ENCODE results near the gene DRGX. TPM values are rescaled to one million over a fixed set of nuclear protein-coding genes. Genes with fewer than 3 reads are reported as not detected.

The DRGX gene
- total and polyA plus RNA-seq, 2 of the 4 experiments (the other 2 are of a cell fraction): not detected

DNA sequence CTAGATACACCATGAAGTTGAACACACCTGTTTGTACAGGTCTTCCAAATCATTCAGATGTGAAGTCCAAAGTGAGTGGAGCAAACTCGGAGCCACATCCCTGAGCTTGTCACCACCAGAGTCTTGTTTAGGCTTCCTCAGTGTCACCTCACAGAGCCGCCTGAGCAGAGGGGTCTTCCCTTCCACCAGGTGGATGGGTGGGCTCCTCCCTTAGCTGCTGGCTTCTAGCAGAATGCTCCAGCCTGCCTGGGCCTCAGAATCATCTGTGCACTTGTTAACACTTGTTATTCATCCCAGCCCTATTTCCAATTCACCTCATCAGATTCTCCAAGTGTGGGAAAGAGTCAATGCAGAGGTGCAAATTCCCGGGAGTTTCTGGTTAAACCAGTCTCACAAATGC, 64.5 kb downstream of the DRGX start:
- in situ Hi-C loops (cut with MboI; ENCODE audit: low sequenced_read_pairs): no loop called here
- ChIA-PET POLR2A (ENCODE audit: unreplicated experiment) (no interaction called here), CTCF (no interaction called here)

More for the DNA sequence above, 64.5 kb downstream of the DRGX start:
- Histone ChIP-seq H3K36me3 (ENCODE audit: control insufficient read depth, insufficient read depth, low read length) (no peaks in the 10 kb centered on the region), H3K23ac (ENCODE audit: low read depth, low read length) (no peak overlapping the region), H4K5ac (ENCODE audit: low read depth, low read length) (no peak overlapping the region), H3K4ac (ENCODE audit: low read depth, low read length) (no peak overlapping the region), H2BK120ac (ENCODE audit: low read depth, low read length) (no peak overlapping the region), H4K20me1 (ENCODE audit: insufficient read depth, low read length) (no peaks in the 10 kb centered on the region), H2AFZ (replicated peaks; ENCODE audit: low read length, poor library complexity) (no peak overlapping the region), H3K9ac (ENCODE audit: low read depth, low read length) (no peak overlapping the region), H3K4me3 (ENCODE audit: insufficient read depth, low read depth, low read length) (no peak overlapping the region), H3K56ac (ENCODE audit: extremely low read depth, insufficient read depth, low read length) (no peak overlapping the region), H3K9me3 (ENCODE audit: control insufficient read depth, insufficient read depth, low read length) (no peaks in the 10 kb centered on the region), H3K14ac (replicated peaks; ENCODE audit: low read depth, low read length) (no peak overlapping the region), H3K79me1 (ENCODE audit: low read depth in 1 of 2, low read length in 2 of 2) (no peaks in the 10 kb centered on the region), H3K27me3 (ENCODE audit: control insufficient read depth, insufficient read depth, low read length) (peaks cover 9% of the 10 kb centered on the region), H3K18ac (ENCODE audit: low read depth, low read length) (no peak overlapping the region), H2BK5ac (ENCODE audit: low read depth, low read length, poor library complexity, severe bottlenecking) (no peak overlapping the region), H2BK15ac (ENCODE audit: low read depth, low read length) (no peak overlapping the region), H3K4me1 (ENCODE audit: control insufficient read depth, insufficient read depth, low read length) (no peaks in the 10 kb centered on the region), H4K8ac (ENCODE audit: low read depth in 2 of 2, low read length in 2 of 2) (no peak overlapping the region), H2BK20ac (ENCODE audit: low read depth, low read length) (no peak overlapping the region), H3K4me2 (ENCODE audit: low read depth, low read length) (no peak overlapping the region), H2AK9ac (replicated peaks; ENCODE audit: low read depth, low read length, poor library complexity) (no peak overlapping the region), H3K9me1 (ENCODE audit: insufficient read depth, low read length) (no peaks in the 10 kb centered on the region), H3K27ac (ENCODE audit: insufficient read depth, low read length) (no peak overlapping the region), H4K91ac (ENCODE audit: insufficient read depth, low read depth, low read length) (no peak overlapping the region), H2AK5ac (ENCODE audit: low read depth, low read length) (no peak overlapping the region)
- TF ChIP-seq MXI1 (IDR thresholded peaks at IDR 0.05; ENCODE audit: borderline replicate concordance, low read depth, low read length) (no peak), NFE2L2 (IDR thresholded peaks at IDR 0.05; ENCODE audit: low read depth, low read length) (no peak), RFX5 (IDR thresholded peaks at IDR 0.05; ENCODE audit: low read depth, low read length) (no peak), SMC3 (IDR thresholded peaks at IDR 0.05; ENCODE audit: low read depth, low read length) (no peak), MAZ (IDR thresholded peaks at IDR 0.05; ENCODE audit: borderline replicate concordance, low read depth, low read length) (no peak), FOS (IDR thresholded peaks at IDR 0.05; ENCODE audit: low read depth, low read length) (no peak), POLR2A (IDR thresholded peaks at IDR 0.05; ENCODE audit: low read depth, low read length) (no peak), CHD1 (IDR thresholded peaks at IDR 0.05; ENCODE audit: low read depth, low read length) (no peak), BHLHE40 (IDR thresholded peaks at IDR 0.05; ENCODE audit: low read depth, low read length) (no peak), RAD21 (IDR thresholded peaks at IDR 0.05; ENCODE audit: low read length) (no peak), CEBPB (IDR thresholded peaks at IDR 0.05; ENCODE audit: low read depth, low read length) (no peak), MAFK (IDR thresholded peaks at IDR 0.05; ENCODE audit: low read depth, low read length) (no peak), RCOR1 (IDR thresholded peaks at IDR 0.05; ENCODE audit: insufficient replicate concordance, low read length) (no peak)
- TF ChIP-seq, protein P1, sequence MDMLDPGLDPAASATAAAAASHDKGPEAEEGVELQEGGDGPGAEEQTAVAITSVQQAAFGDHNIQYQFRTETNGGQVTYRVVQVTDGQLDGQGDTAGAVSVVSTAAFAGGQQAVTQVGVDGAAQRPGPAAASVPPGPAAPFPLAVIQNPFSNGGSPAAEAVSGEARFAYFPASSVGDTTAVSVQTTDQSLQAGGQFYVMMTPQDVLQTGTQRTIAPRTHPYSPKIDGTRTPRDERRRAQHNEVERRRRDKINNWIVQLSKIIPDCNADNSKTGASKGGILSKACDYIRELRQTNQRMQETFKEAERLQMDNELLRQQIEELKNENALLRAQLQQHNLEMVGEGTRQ (IDR thresholded peaks at IDR 0.05; ENCODE audit: low read depth, low read length): no peak
- TF ChIP-seq, protein P2, sequence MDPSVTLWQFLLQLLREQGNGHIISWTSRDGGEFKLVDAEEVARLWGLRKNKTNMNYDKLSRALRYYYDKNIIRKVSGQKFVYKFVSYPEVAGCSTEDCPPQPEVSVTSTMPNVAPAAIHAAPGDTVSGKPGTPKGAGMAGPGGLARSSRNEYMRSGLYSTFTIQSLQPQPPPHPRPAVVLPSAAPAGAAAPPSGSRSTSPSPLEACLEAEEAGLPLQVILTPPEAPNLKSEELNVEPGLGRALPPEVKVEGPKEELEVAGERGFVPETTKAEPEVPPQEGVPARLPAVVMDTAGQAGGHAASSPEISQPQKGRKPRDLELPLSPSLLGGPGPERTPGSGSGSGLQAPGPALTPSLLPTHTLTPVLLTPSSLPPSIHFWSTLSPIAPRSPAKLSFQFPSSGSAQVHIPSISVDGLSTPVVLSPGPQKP (IDR thresholded peaks at IDR 0.05; ENCODE audit: borderline replicate concordance, low read depth, low read length): no peak
- ATAC-seq (ENCODE audit: low read depth): no peak
- WGBS, 2 experiments (ENCODE audit: extremely low coverage in 2 of 2, insufficient read length in 1 of 2): no CpG with 5 or more reads among the region's 3 CpGs
- DNase-seq: no peak
- dilution Hi-C loops (cut with HindIII; ENCODE audit: low sequenced_read_pairs, unreplicated experiment) (no loop called here), intact Hi-C loops (cut with micrococcal nuclease) (no loop called here)
- BruUV-seq (replicated peaks): no TSS peak

All from IMR-90 (cell line).